Glomerular visceral epithelial cell (primary cell): Measurements from ENCODE around the gene SUSD5.

Experiments
- DNase-seq: peaks from one replicate; pipeline ENCODE4 v3.0.0-alpha.2; 2016; ENCODE audit errors: extremely low spot score

Gene SUSD5

DNA sequence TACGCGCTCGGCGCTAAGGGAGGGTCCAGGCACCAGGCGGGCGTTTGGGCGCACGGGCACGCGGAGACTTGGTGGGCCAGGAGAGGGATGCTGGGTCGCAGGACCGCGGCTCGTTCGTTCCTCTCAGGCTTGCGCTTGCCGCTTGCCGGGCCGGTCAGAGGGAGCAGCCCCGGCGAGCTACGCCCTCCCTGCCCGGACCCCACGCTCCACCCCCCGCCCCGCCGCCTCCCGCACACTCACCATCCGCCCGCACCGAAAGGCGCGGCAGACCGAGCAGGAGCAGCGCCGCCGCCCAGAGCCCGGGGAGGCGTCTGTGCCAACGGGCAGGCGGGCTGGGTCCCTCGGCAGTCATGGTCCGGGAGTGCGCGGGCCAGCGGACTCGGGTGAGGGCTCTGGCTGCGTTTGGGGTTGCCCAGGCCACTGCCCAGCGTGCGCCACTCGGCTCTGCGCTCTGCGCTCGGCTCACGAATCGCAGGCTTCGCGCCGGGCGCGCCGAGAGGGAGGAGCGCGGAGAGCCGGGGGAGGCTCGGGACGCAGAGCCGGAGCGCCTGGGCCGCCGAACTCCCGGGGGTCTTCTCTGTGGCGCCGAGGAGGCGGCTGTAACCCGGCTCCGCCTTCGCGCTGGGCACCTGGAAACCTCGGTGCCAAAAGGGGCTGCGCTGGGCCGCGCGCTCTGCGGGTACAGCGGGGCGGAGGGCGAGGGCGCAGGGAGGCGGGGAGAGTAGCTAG is at the start of gene SUSD5:
TSS of gene SUSD5 (minus strand) at position 365 of the 729 bp plus-strand sequence. CDS start at position 352, 13 bp downstream.
- DNase-seq: peak; percentile 60

GRCh38 chr3:33260104-33260503 is 41.5 kb upstream of the SUSD5 start:
- DNase-seq: no peak

DNA sequence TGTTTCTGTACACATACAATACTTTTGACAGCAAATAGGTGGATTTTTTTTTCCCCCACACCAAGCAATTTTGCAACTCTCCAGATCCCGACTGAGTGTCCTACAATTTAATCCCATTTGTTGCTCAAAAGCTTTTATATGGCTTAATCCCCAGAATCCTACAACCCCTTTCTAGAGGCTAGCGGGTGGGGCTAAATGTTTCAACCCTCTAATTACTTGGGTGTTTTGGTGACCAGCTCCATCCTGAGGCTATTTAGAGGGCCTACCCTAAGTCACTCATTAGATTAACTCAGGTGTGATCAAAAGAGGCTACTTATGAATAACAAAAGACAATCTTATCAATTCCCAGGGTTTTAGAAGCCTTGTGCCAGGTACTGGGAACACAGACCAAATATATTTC is 37.6 kb upstream of the SUSD5 start:
- no peak for DNase-seq

DNA sequence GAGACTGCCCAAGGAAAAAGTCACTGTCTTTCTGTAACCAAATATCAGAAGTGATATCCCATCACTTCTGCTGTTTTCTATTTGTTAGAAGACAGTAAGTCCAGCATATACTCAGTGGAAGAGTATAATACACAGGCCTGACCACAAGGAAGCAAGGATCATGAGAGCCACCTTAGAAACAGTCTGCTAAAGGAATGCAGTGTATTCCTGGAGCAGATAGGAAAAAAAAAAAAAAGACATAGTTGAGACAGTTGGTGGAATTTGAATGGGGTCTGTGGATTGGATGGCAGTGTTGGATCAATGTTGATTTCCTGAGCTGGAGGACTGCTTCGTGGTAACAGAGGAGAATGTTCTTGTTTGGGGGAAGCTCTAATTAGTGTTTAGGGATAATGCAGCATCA is 32.1 kb upstream of the SUSD5 start:
- DNase-seq: no peak

- no peak for DNase-seq
These were observed 28.2 kb upstream of the SUSD5 start for GRCh38 chr3:33246786-33247185.

DNA sequence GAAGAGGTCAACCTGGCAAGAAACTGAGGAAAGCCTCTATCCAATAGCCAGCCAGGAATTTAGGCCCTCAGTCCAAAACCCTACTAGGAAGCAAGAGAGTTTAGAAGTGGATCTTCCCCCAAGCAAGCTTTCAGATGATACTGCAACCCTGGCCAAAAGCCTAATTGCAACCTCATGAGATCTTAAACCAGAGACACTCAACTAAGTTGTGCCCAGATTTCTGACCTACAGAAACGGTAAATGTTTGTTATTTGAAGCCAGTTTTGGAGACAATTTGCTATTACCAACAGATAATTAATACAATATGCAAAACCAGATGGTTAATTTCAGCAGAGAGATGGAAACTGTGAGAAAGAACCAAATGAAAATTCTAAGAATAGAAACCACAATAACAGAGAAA is 21.7 kb upstream of the SUSD5 start:
- no peak for DNase-seq

DNA sequence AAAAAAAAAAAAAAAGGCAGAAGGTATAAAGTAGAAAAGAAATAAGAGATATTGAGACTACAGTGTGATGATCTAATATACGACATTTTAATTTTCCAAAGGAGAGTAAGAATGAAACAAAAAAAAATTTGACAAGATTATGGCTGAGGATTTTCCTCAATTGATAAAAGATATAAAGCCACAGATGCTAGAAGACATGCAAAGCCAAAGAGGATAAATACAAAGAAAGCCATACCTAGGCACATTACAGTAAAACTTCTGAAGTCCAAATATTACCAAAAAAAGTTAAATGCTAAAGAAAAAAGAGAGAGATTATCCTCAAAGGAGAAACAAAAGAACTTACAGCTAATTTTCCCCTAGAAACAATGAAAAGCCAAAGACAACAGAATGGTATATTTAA is 20.3 kb upstream of the SUSD5 start:
- DNase-seq: no peak

GRCh38 chr3:33237439-33237838 is 18.8 kb upstream of the SUSD5 start:
- DNase-seq: no peak

- no peak for DNase-seq
These were observed 17.4 kb upstream of the SUSD5 start for GRCh38 chr3:33236005-33236404.

DNA sequence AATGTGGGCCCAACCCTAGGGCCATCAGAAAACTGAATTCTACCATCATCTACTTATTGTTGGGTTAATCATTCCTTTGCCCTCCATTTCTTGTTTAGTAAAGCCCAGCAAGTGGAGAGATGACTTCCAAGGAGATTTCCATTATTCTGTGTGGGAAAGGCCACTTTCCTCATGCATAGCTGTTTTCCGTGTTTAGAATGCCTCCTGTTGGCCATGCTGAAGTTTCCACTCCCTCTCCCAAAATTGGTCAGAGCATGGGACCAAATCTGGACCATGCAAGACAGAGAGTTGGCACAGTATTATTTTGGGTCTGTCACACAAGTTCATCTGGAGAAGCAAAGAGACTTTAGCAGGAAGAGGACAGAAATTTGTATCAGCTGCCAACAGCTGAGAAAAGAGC is 15.3 kb upstream of the SUSD5 start:
- DNase-seq: no peak

- no peak for DNase-seq
These were observed 13.3 kb upstream of the SUSD5 start for GRCh38 chr3:33231756-33232465.

DNA sequence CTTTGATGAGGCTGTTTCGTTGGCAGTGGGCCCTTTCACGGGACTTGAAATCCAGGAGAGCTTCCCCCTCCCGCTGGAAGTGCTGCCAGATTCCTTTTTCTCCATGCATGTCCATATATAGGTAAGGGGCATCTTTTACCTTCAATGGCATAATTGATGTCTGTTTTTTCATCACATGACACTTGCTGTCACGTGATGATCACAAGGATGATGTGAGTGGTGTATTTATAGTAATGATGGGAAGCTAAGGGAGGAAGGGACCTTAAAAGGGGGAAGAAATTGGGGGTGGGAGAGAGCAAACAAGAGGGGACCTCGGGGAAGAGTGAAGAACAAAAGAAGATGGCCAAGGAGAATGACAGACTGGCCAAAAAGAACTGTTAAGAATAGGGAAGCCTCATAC is 11.3 kb upstream of the SUSD5 start:
- no peak for DNase-seq

- no peak for DNase-seq
These were observed 10.5 kb upstream of the SUSD5 start for GRCh38 chr3:33229066-33229465.

DNA sequence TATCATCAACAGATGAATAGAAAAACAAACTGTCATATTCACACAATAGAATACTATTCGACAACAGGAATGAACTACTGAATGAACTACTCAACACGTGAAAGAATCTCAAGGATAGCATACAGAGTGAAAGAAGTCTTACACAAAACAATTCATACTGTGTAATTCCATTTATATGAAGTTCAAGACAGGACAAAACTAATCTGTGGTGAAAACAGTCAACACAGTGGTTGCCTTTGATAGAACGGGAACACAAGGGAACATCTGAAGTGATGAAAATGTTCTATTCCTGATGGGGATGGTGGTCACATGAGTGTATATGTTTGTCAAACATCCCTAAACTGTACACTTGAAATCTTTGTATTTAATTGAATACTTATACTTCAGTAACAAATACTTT is 2.6 kb upstream of the SUSD5 start:
- DNase-seq: no peak

- no peak for DNase-seq
These were observed 521 bp upstream of the SUSD5 start for GRCh38 chr3:33219175-33219487.

DNA sequence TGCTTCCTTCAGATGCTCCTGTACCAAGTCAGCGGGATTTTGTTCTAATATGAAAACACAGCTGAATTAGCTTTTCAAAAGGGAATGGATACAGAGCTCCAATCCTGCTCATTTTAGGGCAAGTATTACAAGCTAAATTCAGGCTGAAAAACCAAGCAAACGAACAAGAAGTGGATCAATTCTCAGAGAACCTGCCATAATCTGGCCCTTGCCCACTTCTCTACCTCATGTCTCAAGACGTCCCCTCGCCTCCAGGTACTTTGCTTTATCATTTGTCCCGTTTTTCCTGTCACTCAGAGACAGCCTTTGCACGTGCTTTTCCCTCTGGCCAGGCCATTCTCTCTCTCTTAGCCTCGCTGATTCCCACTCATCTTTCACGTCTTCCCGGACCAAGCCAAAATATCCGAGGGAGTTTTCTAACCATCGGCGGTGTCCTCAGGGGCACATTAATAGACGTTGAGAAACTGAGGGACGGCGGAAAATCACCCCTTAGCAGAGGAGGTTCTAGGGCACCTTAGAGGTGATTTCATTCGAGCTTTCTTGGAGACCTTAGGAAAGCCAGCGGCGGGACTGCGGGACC is 654 bp downstream of the SUSD5 start:
- peak; percentile 2 for DNase-seq

DNA sequence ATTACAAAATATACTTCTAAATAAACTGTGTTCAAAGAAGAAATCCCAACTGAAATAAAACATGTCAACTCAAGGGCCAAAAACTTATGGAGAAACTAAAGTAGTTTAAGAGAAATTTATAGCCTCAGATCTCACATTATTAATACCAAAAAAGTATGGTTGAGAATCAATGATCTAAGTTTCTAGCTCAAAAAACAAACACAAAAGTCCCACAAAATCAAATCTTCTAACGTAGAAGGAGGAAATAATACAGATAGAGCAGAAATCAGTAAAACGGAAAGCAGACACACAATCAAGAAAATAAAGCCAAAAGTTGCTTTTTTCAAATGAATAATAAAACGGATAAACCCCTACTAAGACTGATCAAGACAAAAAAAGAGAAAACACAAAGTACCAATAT is 2.9 kb downstream of the SUSD5 start:
- no peak for DNase-seq

GRCh38 chr3:33212406-33212805 is 6.2 kb downstream of the SUSD5 start:
- no peak for DNase-seq

GRCh38 chr3:33211444-33211843 is 7.2 kb downstream of the SUSD5 start:
- DNase-seq: peak; percentile 71

GRCh38 chr3:33209357-33209756 is 9.3 kb downstream of the SUSD5 start:
- DNase-seq: no peak

DNA sequence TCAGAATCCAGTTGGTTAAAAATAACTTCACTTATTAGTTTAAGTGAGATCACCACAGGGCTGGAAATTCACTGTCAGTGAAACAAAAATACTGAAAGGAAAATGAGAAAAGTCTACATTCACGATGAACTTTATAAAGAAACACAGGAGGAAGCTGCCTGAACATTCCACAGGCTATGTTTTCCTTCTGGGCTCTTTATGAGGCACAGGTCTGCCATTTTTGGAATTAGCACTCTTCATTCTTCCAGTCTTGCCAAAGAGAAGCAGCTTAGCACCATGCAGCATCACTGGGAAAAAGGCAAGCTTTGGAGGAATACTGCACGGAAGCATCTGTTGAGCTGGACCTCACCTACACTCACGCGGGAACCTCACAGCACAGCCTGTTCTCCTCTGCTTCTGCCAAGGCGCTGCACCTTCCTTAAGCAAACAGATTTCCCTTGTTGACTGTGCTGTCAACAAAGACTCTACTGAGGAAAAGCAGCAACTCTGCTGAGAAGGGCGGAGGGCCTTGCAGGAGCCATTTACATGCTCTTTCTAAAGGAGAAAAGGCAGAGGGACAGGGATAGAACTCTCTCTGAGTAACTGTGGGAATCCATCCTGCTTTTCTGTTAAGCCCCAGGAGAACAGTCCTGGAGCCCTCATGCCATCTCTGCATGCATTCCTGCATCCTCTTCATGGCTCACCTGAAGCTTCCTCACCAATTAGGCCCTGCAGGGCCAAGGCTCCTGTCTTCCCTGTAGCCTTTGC is 15.7 kb downstream of the SUSD5 start:
- no peak for DNase-seq

DNA sequence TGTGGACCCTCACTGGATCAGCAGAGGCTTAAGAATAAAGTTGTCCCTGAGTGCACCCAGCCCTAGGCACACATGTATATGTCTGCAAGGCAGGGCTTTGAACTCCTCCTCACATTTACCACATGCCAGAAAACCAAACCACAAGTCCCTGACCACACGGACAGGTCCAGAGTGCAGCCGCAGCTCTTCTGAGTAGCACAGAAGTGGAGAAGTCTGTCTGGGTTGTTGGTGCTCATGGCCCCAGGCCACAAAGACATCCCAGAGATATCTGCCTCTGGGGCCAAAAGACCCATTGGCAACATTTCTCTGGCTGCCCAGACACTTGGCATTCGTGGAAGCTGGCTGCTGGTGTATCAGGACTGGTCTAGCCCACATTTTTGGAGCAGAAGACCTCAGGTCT is 17.4 kb downstream of the SUSD5 start:
- no peak for DNase-seq

- no peak for DNase-seq
These were observed 22.1 kb downstream of the SUSD5 start for GRCh38 chr3:33196538-33196937.
